ENCODE results near the gene SCYGR1.

DNA sequence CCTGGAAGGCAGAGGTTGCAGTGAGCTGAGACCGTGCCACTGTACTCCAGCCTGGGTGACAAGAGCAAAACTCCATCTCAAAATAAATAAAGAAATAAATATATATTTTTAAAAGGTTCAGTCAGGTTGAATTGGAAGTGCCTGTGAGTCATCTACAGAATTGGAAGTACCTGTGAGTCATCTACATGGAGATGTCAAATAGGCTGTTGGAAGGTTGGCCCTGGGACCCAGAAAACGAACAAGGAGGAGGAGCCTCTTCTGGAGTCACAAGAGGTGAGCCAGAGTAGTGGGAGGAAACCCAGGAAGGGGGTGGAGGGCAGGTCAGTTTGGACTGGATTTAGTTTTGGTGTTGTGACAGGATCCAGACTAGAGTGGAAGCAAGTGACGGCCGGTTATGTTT, 15.2 kb upstream of the SCYGR1 start:
- TF ChIP-seq CTCF (IDR thresholded peaks at IDR 0.05) (no peak), POLR2AphosphoS5 (IDR thresholded peaks at IDR 0.05) (no peak), POLR2A (IDR thresholded peaks at IDR 0.05) (no peak)

All from prostate gland (tissue), 2 donors.